Esophagus (tissue), 2 donors: ENCODE data around the gene TNFRSF9. TPM values are rescaled to one million over a fixed set of nuclear protein-coding genes. Genes with fewer than 3 reads are reported as not detected.

ENCODE experiments used
- H3K27ac ChIP-seq, 2 donors: one replicate each; pipeline ENCODE4 v1.5.1; 2013; ENCODE audit warnings: low read depth in 2 of 2, mild to moderate bottlenecking in 2 of 2, inconsistent platforms in 1 of 2, low read length in 1 of 2, moderate library complexity in 1 of 2
- H3K27me3 ChIP-seq, 2 donors: one replicate each; pipeline ENCODE4 v1.6.1; 2013; ENCODE audit warnings: low read length in 2 of 2, control low read depth in 1 of 2, mild to moderate bottlenecking in 1 of 2; ENCODE audit not compliant: insufficient read depth in 2 of 2, control insufficient read depth in 1 of 2
- H3K36me3 ChIP-seq, 2 donors: one replicate each; pipeline ENCODE4 v1.6.1; 2013; ENCODE audit warnings: low read length in 1 of 2; ENCODE audit not compliant: control insufficient read depth in 2 of 2, insufficient read depth in 2 of 2
- H3K4me1 ChIP-seq, 2 donors: one replicate each; pipeline ENCODE4 v1.6.1; 2013; ENCODE audit warnings: low read length in 1 of 2; ENCODE audit not compliant: control insufficient read depth in 2 of 2, insufficient read depth in 2 of 2
- H3K4me3 ChIP-seq, 2 donors: one replicate each; pipeline ENCODE4 v1.5.1; 2013; ENCODE audit warnings: low read length in 2 of 2, mild to moderate bottlenecking in 2 of 2, low read depth in 1 of 2, moderate library complexity in 1 of 2
- H3K9me3 ChIP-seq, 2 donors: one replicate each; pipeline ENCODE4 v1.6.1; 2013; ENCODE audit warnings: mild to moderate bottlenecking in 2 of 2, low read depth in 1 of 2, low read length in 1 of 2, moderate library complexity in 1 of 2; ENCODE audit not compliant: control insufficient read depth in 2 of 2, insufficient read depth in 1 of 2
- WGBS, 2 donors: extraction: QIAGEN DNeasy Blood & Tissue Kit; methylation state at CpG; one replicate each; pipeline ENCODE4 v1.1.7; 2013; 5-methylcytosine and 5-hydroxymethylcytosine counted together
- polyA plus RNA-seq, 2 donors: library from polyadenylated mRNA; stranded (reverse); fragments of 200-250 nt; gene quantifications; one replicate each; pipeline ENCODE4 v1.2.3, GENCODE V29; 2013
- donor health status: healthy with polysubstance abuse.
- donor health status: Bipolar disorder and iron deficiency.

Gene TNFRSF9
- polyA plus RNA-seq, 2 donors = 0.02 to 0.12 TPM

GRCh38 chr1:7943251-7943650 is 2.6 kb upstream of the TNFRSF9 start:
- 58 to 61% methylated on average over 2 of the region's 2 CpGs for WGBS, 2 donors
- no peaks in the 10 kb centered on the region for H3K27me3 ChIP-seq

DNA sequence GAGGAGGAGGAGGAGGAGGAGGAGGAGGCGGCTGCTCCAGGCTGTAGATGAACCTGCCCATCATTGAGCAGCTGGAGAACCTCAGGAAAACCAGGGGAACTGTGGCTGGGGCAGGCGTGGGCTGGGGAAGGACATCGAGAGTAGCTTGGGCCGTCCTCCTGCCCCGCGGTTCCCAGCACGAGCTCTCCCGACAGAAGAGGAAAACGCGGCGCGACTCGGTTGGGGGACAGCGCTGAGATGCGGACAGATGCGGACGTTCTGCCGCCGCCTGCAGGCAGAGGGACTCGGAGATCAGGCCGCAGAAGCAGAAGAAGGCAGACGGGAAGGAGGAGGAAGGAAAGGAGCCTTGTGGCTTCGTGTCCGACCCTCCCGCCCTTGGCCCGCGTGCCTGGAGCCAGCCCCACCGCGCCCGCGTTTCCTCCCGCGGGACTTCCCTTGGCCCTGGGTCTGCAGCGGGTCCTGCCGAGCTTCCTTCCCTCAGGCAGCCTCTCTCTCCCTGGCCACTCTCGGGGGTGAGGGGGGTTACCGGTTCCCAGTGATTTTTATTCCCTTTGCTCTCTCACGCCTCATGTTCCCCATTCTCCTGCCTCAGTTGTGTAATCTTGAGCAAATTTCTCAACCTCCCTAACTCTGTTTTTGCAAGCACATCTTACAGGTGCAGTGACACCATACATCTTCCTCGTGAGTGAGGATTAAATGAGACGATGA is 1.7 kb upstream of the TNFRSF9 start:
- WGBS, 2 donors = 7 to 9% methylated on average over 30 to 40 of the region's 40 CpGs
- Histone ChIP-seq H3K4me1 (peaks cover 0 to 6% of the 10 kb centered on the region in 2 donors), H3K27ac (peak overlapping the region; percentile 26 to 53), H3K36me3 (no peaks in the 10 kb centered on the region), H3K27me3 (no peaks in the 10 kb centered on the region), H3K4me3 (peak overlapping the region; percentile 27 to 28), H3K9me3 (peaks cover 0 to 2% of the 10 kb centered on the region in 2 donors)

More at GRCh38 chr1:7943251-7943650, 2.6 kb upstream of the TNFRSF9 start:
- peaks cover 0 to 6% of the 10 kb centered on the region in 2 donors for H3K4me1 ChIP-seq
- peaks cover 0 to 2% of the 10 kb centered on the region in 2 donors for H3K9me3 ChIP-seq
- H3K27ac ChIP-seq = peak overlapping the region in 1 of 2 donors; percentile 49
- H3K4me3 ChIP-seq = no peak overlapping the region
- no peaks in the 10 kb centered on the region for H3K36me3 ChIP-seq

DNA sequence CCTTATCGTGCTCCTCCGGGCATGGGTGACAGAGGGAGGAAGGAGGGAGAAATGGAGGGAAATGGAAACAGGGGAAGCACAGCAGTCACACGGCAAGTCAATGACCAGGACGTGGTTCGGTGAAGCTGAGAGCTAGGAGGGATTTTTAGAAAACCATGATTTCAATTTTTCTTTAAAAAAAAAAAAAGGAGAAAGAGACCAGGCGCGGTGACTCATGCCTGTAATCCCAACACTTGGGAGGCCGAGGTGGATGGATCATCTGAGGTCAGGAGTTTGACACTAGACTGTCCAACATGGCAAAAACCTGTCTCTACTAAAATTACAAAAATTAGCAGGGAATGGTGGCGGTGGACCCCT is 776 bp upstream of the TNFRSF9 start:
- Histone ChIP-seq H3K36me3 (no peaks in the 10 kb centered on the region), H3K9me3 (peaks cover 0 to 2% of the 10 kb centered on the region in 2 donors), H3K4me1 (peaks cover 0 to 6% of the 10 kb centered on the region in 2 donors), H3K4me3 (no peak overlapping the region), H3K27ac (no peak overlapping the region), H3K27me3 (no peaks in the 10 kb centered on the region)
- 75 to 83% methylated on average over 9 of the region's 9 CpGs for WGBS, 2 donors

- no peaks in the 10 kb centered on the region for H3K36me3 ChIP-seq
- H3K4me3 ChIP-seq = no peak overlapping the region
- 55 to 60% methylated on average over 3 of the region's 3 CpGs for WGBS, 2 donors
- H3K9me3 ChIP-seq = peaks cover 0 to 2% of the 10 kb centered on the region in 2 donors
- no peaks in the 10 kb centered on the region for H3K27me3 ChIP-seq
- H3K4me1 ChIP-seq = peaks cover 0 to 6% of the 10 kb centered on the region in 2 donors
- no peak overlapping the region for H3K27ac ChIP-seq
These were observed 605 bp downstream of the TNFRSF9 start for GRCh38 chr1:7940034-7940433.

- no peak overlapping the region for H3K27ac ChIP-seq
- H3K36me3 ChIP-seq = no peaks in the 10 kb centered on the region
- WGBS, 2 donors = 40 to 42% methylated on average over 3 of the region's 3 CpGs
- no peaks in the 10 kb centered on the region for H3K27me3 ChIP-seq
- peaks cover 0 to 6% of the 10 kb centered on the region in 2 donors for H3K4me1 ChIP-seq
- no peak overlapping the region for H3K4me3 ChIP-seq
- peaks cover 0 to 2% of the 10 kb centered on the region in 2 donors for H3K9me3 ChIP-seq
These were observed 2.6 kb downstream of the TNFRSF9 start for GRCh38 chr1:7938070-7938469.

DNA sequence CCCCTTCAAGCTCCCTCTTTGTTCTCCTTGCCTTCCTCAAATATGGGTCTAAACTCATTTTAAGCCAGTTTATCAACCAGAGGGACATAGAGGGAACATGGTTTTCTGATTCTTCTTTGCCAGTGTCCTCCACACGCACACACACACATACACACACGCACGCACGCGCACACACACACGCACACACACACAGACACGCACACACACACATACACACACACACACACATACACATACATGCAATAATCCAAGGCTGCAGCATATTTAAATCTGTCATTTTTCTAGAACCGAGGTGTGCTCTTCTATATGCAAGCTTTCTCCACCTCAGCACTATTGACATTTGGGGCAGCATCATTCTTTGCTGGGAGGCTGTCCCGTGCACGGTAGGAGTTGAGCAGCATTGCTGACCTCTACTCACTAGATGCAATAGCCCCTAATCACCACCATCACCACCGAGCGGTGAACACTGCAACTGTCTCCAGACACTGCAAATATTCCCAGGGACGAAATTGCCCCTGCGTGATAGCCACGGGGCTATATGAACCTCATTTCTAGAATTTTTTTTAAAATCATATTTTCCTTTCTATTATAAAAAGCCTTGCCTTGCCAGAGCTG is 8.0 kb downstream of the TNFRSF9 start:
- H3K27me3 ChIP-seq = no peaks in the 10 kb centered on the region
- H3K4me1 ChIP-seq = no peaks in the 10 kb centered on the region
- H3K27ac ChIP-seq = no peak overlapping the region
- WGBS, 2 donors = 77% methylated on average over 15 of the region's 15 CpGs
- no peaks in the 10 kb centered on the region for H3K9me3 ChIP-seq
- no peaks in the 10 kb centered on the region for H3K36me3 ChIP-seq
- no peak overlapping the region for H3K4me3 ChIP-seq

GRCh38 chr1:7931446-7931812 is 9.2 kb downstream of the TNFRSF9 start:
- Histone ChIP-seq H3K27ac (no peak overlapping the region), H3K36me3 (no peaks in the 10 kb centered on the region), H3K27me3 (no peaks in the 10 kb centered on the region), H3K9me3 (no peaks in the 10 kb centered on the region), H3K4me3 (no peak overlapping the region), H3K4me1 (no peaks in the 10 kb centered on the region)
- 46 to 60% methylated on average over 2 of the region's 2 CpGs for WGBS, 2 donors

- Histone ChIP-seq H3K4me1 (no peaks in the 10 kb centered on the region), H3K27me3 (no peaks in the 10 kb centered on the region), H3K36me3 (no peaks in the 10 kb centered on the region), H3K27ac (no peak overlapping the region), H3K4me3 (no peak overlapping the region), H3K9me3 (no peaks in the 10 kb centered on the region)
- WGBS, 2 donors = 70 to 76% methylated on average over 15 of the region's 15 CpGs
These were observed 9.8 kb downstream of the TNFRSF9 start for GRCh38 chr1:7930645-7931445.

- H3K36me3 ChIP-seq = no peaks in the 10 kb centered on the region
- 49 to 58% methylated on average over 7 of the region's 7 CpGs for WGBS, 2 donors
- no peaks in the 10 kb centered on the region for H3K27me3 ChIP-seq
- no peaks in the 10 kb centered on the region for H3K4me1 ChIP-seq
- no peak overlapping the region for H3K4me3 ChIP-seq
- no peak overlapping the region for H3K27ac ChIP-seq
- no peaks in the 10 kb centered on the region for H3K9me3 ChIP-seq
These were observed 11.0 kb downstream of the TNFRSF9 start for GRCh38 chr1:7929637-7930036.
